ENCODE results near the gene OLIG1.

DNA sequence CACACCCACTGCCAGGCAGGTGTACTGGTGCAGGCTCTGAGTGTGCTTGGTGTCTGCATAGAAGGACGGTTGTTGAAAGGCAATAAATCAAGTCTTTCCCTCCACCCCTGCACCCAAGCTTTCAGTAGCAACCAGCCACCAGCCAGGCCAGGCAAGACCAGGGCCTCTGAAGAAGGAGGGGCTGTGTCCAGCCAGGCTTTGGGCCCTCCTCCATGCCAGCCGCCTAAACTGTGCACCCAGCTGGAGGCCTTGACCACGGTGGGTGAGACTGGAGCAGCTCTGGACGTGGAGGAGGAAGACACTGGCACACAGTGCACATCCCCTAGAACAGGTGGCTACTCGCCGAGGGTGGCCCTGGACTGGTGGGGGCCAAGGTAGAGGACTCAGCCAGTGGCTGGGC lies 39.3 kb upstream of the OLIG1 start:
- TF ChIP-seq, protein P1, sequence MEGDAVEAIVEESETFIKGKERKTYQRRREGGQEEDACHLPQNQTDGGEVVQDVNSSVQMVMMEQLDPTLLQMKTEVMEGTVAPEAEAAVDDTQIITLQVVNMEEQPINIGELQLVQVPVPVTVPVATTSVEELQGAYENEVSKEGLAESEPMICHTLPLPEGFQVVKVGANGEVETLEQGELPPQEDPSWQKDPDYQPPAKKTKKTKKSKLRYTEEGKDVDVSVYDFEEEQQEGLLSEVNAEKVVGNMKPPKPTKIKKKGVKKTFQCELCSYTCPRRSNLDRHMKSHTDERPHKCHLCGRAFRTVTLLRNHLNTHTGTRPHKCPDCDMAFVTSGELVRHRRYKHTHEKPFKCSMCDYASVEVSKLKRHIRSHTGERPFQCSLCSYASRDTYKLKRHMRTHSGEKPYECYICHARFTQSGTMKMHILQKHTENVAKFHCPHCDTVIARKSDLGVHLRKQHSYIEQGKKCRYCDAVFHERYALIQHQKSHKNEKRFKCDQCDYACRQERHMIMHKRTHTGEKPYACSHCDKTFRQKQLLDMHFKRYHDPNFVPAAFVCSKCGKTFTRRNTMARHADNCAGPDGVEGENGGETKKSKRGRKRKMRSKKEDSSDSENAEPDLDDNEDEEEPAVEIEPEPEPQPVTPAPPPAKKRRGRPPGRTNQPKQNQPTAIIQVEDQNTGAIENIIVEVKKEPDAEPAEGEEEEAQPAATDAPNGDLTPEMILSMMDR (conservative IDR thresholded peaks at IDR 0.05; ENCODE audit: low read length), result no peak
- TF ChIP-seq EZH2phosphoT487 (IDR thresholded peaks at IDR 0.05; ENCODE audit: borderline replicate concordance), result no peak

All from Loucy (cell line).